Left ventricle myocardium superior (tissue), 1 donor: ENCODE results near the gene TBRG1. TPM values are rescaled to one million over a fixed set of nuclear protein-coding genes. Genes with fewer than 3 reads are reported as not detected.

ENCODE experiments used
- ATAC-seq: fragments of 200-7000 bp; cut with Tn5 transposase; one replicate; pipeline ENCODE4 v1.9.1; 2020; ENCODE audit warnings: mild to moderate bottlenecking, moderate library complexity
- DNase-seq: peaks from one replicate; pipeline ENCODE4 v3.0.0-alpha.2; 2020
- intact Hi-C: fragments of 100-400 bp; cut with micrococcal nuclease; formaldehyde crosslinking; loops from one replicate; pipeline ENCODE4 v1.11.0; 2022
- total RNA-seq: library from RNA; stranded (reverse); fragmentation: NEBNext Ultra II Directional; extraction: Animal tissue kit (Norgen Biotek cat#: 25700); gene quantifications from one replicate; pipeline ENCODE4 v1.2.1, GENCODE V29; 2021
- donor health status: DM: no; HTN: yes; CAD: no; lungs with severe emphysema.

TBRG1 gene
- total RNA-seq, 1 donor from 2014 or later = 20.6 TPM

DNA sequence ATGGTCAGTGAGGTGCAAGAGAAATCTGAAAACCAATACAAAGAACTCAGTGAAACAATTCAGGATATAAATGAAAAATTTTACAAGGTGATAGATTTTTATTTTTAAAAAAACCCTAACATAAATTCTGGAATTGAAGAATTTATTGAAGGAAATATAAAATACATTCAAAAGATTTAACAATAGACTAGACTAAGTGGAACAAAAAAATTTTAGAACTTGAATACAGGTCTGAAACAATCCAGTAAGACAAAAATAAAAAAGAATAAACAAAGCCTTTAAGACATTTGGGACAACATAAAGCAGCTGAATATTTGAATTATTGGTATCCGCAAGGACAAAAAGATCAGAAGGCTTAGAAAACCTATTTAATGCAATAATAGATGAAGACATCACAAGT, 59.8 kb downstream of the TBRG1 start:
- ATAC-seq = no peak
- intact Hi-C loops = no loop called here

More for the DNA sequence above, 59.8 kb downstream of the TBRG1 start:
- DNase-seq = no peak

Other genes with a start within 250 kb of the TBRG1 start
- not detected for gene OR8B2, start 238.4 kb upstream of the TBRG1 start, total RNA-seq
- gene OR8B3, start 223.8 kb upstream of the TBRG1 start, total RNA-seq = not detected
- not detected for gene OR8B4, start 198.0 kb upstream of the TBRG1 start, total RNA-seq
- not detected for gene OR8B8, start 177.2 kb upstream of the TBRG1 start, total RNA-seq
- not detected for gene OR8B12, start 79.2 kb upstream of the TBRG1 start, total RNA-seq
- gene OR8A1, start 52.9 kb upstream of the TBRG1 start, total RNA-seq = not detected
- gene PANX3, start 11.4 kb upstream of the TBRG1 start, total RNA-seq = not detected
- 77.7 TPM for gene SIAE, start 50.9 kb downstream of the TBRG1 start, total RNA-seq
- gene SPA17, start 51.0 kb downstream of the TBRG1 start, total RNA-seq = 1.2 TPM
- gene NRGN, start 117.1 kb downstream of the TBRG1 start, total RNA-seq = 4.1 TPM
- 1.1 TPM for gene VSIG2, start 129.4 kb downstream of the TBRG1 start, total RNA-seq
- 40.5 TPM for gene ESAM, start 139.4 kb downstream of the TBRG1 start, total RNA-seq
- 3.4 TPM for gene MSANTD2, start 177.5 kb downstream of the TBRG1 start, total RNA-seq
- 4.5 TPM for gene ROBO3, start 242.6 kb downstream of the TBRG1 start, total RNA-seq